ENCODE results near the gene ECEL1.

DNA sequence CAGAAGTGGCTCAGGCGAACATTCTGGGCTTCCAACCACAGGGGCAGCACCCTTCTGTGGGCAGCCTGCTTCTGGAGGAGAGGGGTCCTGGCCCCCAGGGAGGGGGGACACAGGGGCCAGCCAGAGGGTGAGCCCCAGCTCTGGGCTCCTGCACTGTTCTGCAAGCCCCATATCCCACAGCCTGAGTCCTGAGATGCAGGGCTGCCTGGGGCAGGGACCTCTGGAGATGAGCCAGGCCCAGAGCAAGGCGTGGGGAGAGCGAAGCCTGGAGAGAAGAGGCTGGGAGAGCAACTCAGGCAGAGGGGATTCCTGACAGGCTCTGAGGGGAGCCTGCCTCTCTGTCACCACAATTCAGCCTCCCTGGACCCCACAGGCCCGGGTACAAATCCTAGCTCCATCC, 19.1 kb upstream of the ECEL1 start:
- TF ChIP-seq, protein P1, sequence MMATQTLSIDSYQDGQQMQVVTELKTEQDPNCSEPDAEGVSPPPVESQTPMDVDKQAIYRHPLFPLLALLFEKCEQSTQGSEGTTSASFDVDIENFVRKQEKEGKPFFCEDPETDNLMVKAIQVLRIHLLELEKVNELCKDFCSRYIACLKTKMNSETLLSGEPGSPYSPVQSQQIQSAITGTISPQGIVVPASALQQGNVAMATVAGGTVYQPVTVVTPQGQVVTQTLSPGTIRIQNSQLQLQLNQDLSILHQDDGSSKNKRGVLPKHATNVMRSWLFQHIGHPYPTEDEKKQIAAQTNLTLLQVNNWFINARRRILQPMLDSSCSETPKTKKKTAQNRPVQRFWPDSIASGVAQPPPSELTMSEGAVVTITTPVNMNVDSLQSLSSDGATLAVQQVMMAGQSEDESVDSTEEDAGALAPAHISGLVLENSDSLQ (IDR thresholded peaks at IDR 0.05): no peak
- TF ChIP-seq L3MBTL2 (conservative IDR thresholded peaks at IDR 0.05) (no peak), ZNF384 (IDR thresholded peaks at IDR 0.05) (no peak), FOXM1 (IDR thresholded peaks at IDR 0.05; ENCODE audit: borderline replicate concordance) (no peak), FOXA1 (IDR thresholded peaks at IDR 0.05) (no peak), ARNT (IDR thresholded peaks at IDR 0.05) (no peak), FOXK2 (IDR thresholded peaks at IDR 0.05) (no peak), SP1 (IDR thresholded peaks at IDR 0.05) (no peak), HDGF (IDR thresholded peaks at IDR 0.05; ENCODE audit: borderline replicate concordance) (no peak), ELF4 (IDR thresholded peaks at IDR 0.05) (no peak), LEF1 (IDR thresholded peaks at IDR 0.05; ENCODE audit: borderline replicate concordance) (no peak), BHLHE40 (IDR thresholded peaks at IDR 0.05; ENCODE audit: borderline replicate concordance) (no peak), SUZ12 (IDR thresholded peaks at IDR 0.05) (no peak)
